HG02938 (cell line): ENCODE data around the gene RTCB.

ENCODE experiments used
- ATAC-seq: cut with Tn5 transposase; IDR thresholded peaks from one replicate; pipeline ENCODE4 v1.9.1; 2021; ENCODE audit warnings: mild to moderate bottlenecking, moderate library complexity; ENCODE audit not compliant: unreplicated experiment

Gene RTCB

GRCh38 chr22:32411829-32412592 lies at the start of gene RTCB:
TSS of gene RTCB (minus strand) at chr22:32412247. CDS start at chr22:32412156, 91 bp downstream.
- peak; percentile 51 for ATAC-seq

DNA sequence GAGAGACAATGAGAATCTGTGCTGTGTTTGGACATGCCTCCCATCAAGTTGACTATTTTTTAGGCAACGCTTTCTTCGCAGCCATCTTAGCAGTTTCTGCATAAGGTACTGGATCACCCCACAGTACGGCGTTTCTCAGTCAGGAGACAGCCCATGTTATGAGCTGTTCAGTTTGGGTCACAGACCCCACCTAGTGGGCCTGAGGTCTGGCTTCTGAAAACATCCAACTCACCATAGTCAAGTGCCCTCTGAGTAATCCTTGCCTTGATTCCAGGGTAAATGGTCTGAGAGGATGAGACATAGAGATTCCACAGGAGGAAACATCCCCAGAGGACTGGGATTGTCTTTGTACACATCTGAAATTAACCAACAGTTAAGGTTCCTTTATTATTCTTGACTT lies 45.0 kb upstream of the RTCB start:
- no peak for ATAC-seq

DNA sequence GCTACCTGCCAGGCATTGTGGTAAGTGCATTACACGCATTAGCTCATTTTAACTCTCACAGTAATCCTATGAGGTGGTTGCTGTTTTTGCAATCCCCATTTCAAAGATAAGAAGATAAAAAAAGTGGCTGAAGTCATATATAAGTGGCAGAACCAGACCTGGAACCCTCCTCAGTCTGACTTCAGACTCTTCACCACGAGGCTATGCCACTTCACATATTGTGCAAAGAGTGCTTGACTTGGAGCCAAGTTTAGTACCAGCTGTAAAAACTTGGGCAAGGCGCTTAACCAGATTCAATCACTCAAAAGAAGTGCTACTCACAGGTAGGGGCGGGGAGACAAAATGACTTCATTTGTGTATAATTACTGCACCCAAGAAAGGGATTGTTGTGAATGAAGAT lies 36.9 kb upstream of the RTCB start:
- ATAC-seq: no peak

- no peak for ATAC-seq
Observed at GRCh38 chr22:32446321-32446720, 34.3 kb upstream of the RTCB start.

DNA sequence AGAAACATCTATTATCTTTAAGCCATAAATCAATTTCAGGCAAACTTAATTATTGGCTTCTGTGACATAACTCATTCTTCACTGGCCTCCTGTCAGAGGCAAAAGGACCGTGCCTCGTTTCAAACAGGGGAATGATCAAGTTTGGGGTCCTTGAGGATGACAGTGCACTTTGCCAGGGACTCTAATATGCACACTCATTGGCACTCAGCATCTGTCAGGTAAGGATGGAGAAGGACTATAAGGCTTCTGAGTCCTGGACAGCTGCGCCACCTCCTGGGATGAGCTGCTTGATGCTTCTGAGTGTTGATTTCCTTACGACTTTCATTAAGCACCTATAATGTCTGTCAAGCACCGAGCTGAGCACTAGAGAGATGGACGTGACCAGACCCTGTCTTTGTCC lies 32.0 kb upstream of the RTCB start:
- no peak for ATAC-seq

DNA sequence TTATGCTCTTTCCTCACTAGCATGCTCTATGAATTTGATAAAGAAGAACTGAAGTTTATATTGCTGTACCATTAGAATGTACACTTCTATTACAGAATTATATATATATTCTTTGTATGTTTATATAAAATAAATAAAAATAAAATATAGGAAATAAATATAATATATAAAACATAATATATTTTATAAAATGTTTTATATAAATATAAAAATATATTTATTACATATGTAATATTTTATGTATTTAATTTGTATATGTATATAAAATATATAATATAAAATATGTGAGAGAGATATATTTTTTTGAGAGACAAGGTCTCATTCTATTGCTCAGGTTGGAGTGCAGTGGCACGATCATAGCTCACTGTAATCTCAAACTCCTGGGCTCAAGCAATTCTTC lies 18.3 kb upstream of the RTCB start:
- ATAC-seq: no peak

- ATAC-seq: no peak
Observed at GRCh38 chr22:32426881-32427280, 14.8 kb upstream of the RTCB start.

GRCh38 chr22:32423664-32424063 lies 11.6 kb upstream of the RTCB start:
- ATAC-seq: no peak

DNA sequence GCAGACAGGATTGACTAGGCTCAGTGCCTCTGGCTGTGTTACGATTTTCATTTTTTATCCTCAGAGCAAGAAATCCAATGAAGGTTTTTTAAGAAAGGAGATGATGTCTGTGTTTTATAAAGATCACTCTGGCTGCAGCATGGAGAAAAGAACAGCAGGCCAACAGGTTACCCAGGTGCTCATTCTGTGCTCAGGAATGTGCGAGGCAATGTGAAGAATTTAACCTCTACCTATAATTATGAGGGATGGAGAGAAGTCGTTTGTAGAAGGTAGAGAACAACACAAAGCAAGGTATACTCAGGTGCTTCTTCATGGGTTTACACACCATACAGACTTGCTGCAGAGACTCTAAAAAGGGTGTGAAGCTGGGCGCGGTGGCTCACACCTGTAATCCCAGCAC lies 10.0 kb upstream of the RTCB start:
- ATAC-seq: no peak

DNA sequence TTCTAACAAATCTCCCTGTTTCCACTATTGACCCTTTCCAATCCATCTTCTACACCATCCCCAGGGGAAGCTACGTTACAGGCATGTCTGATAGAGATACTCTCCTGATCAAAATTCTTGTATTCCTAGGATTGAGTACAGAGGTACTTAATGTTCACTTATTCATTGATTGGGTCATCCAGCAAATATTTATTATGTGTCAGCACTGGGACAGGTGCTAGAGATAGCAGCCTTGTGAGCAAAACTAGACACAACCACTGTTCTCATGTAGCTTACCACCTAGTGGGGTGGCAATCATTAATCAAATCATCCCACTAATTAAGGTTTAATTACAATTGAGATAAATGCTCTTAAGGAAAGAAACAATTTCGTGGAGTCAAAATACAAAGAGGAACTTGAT lies 9.4 kb upstream of the RTCB start:
- ATAC-seq: no peak

DNA sequence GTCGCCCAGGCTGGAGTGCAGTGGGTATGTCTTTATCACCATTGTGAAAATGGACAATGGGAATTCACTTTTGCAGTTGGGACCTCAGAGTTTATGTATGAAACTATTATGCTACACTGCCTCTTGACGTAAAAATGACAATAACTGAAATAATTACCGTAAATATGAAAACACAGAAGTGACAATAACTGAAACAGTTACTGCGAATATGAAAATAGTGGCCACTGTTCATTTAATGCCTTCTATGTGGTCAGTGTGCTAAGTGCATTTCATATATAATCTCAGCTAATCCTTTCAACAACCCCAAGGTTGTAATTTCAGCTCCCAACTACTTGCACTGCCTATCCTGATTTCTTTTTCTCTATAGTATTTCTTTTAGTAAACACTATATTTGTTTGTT lies 5.9 kb upstream of the RTCB start:
- ATAC-seq: no peak

GRCh38 chr22:32416556-32417085 lies 4.6 kb upstream of the RTCB start:
- ATAC-seq: no peak

DNA sequence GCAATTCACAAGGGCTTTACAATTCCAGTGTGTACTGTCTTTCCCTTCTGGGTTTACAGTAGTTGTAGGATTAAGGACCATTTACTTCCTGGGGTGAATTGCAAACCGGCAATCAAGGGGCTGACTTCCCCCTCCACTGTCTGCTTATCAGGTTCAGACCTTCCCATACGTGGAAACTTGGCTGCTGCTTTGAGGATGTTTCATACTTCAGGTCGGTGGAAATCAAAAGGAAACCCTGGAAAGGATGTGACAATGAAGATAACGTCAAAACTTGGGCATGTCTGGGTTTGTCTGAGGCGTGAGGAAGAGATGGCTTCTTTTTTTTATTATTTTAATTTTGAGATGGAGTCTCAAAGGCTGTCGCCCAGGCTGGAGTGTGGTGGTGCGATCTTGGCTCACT lies 2.1 kb upstream of the RTCB start:
- no peak for ATAC-seq

DNA sequence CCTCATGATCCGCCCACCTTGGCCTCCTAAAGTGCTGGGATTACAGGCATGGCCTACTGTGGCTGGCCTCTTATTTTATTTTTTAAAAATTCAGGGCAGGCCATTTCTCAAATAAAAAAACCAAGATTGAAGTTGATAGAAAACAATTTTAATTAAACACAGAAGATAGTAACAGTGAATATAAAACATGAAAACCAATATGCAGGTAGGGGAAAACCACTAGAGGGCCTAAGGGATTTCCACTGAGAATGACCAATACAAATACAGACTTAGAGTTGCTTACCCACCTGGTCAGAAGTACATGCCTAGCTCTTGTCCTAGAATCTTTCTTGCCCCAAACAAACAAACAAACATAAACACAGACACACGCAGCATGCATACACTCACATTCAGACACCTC lies 1.7 kb upstream of the RTCB start:
- ATAC-seq: no peak

- peak; percentile 17 for ATAC-seq
Observed at GRCh38 chr22:32411402-32411801, 645 bp downstream of the RTCB start.

DNA sequence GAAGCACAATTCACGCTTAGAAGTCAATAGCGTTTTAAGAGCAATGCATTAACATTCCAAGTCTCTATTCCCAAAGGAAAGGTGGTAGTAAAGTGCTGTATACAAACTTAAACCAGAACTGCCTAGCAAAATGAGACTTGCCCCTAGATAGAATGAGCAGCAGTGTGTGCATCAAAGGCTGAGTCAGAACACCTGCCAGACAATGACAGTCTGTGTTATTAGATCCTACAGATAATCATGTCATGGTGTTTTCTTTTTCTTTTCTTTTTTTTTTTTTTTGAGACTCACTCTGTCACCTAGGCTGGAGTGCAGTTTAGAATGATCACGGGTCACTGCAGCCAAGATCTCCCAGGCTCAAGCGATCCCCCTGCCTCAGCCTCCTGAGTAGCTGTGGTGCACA lies 1.6 kb downstream of the RTCB start:
- ATAC-seq: no peak

DNA sequence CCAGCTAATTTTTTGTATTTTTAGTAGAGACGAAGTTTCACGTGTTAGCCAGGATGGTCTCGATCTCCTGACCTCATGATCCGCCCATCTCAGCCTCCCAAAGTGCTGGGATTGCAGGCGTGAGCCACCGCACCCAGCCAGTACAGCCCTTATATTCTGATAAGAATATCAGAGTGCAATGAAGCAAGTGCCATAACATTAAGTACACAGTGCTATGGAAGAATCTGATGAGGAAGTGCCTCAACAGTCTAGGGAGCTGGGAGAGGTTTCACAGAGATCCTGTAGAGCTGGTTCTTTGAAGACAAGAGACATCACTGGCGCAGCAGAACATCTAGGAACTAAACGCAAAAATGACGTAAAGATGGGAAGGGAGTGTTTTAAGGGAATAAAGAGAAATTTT lies 2.1 kb downstream of the RTCB start:
- no peak for ATAC-seq

DNA sequence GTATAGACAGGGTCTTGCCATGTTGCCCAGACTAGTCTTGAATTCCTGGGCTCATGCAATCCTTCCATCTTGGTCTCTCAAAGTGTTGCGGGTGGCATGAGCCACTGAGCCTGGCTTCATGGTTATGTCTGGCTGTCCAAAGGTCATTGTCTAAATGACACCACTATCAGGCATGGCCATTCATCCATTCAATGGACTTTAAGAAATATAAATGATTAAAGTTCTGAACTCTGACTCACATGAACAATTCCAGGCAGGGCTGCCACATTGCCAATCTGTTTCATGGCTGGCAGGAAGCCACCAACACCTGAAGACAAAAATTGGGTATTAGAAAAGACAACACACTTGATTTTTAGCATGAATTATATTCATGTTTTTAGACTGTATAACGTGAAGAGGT lies 4.1 kb downstream of the RTCB start:
- ATAC-seq: no peak

- ATAC-seq: peak; percentile 54
Observed at GRCh38 chr22:32407312-32407711, 4.7 kb downstream of the RTCB start.

GRCh38 chr22:32404021-32404420 lies 8.0 kb downstream of the RTCB start:
- no peak for ATAC-seq

DNA sequence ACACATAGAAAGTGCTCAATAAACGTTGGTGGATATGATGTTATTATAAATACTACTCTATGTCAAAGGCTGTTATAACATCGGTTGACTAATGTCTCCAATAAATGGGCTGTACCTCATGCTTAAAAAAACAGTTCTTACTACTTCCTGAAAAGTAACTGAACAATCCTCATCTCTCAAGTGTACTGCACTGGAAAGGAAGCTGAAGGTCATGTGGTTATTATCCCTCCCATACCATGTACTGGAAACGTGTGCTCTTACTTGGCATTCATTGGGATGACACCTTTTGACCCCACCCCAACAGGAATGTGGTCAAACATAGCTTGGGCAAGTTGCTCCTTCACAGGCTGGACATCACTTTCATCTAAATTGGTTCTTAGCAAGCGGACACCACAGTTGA lies 10.6 kb downstream of the RTCB start:
- no peak for ATAC-seq

- ATAC-seq: no peak
Observed at GRCh38 chr22:32396746-32397145, 15.3 kb downstream of the RTCB start.

DNA sequence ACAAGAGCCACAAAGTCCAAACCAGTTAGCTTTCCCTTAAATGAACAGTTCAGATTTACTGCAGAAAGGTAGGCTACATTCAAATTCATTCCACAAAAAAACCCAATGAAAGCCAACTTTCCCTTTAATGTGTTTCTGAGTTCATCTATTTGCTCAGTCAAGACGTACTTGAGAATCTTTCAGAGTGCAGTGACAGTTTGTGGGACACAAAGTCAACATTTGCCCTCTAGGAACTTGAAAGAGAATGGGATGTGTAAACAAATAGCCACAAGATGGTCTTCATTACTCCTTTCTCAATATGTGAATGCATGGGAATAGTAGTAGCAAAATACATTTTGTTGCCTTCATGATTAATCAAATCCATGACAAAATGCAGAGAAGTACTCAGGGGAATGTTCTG lies 15.8 kb downstream of the RTCB start:
- no peak for ATAC-seq
